Measurements from ENCODE around the gene IL1RL2. TPM values are rescaled to one million over a fixed set of nuclear protein-coding genes. Genes with fewer than 3 reads are reported as not detected.

Gene IL1RL2
- total and polyA plus RNA-seq, 2 of the 4 experiments (the other 2 are of a cell fraction): 0.09 to 0.36 TPM

GRCh38 chr2:102245266-102246151 is 58.7 kb downstream of the IL1RL2 start:
- H3K79me1 ChIP-seq (ENCODE audit: low read depth in 1 of 2, low read length in 2 of 2): no peaks in the 10 kb centered on the region
- intact Hi-C loops (cut with micrococcal nuclease) (no loop called here), in situ Hi-C loops (cut with MboI; ENCODE audit: low sequenced_read_pairs) (loop anchor here (10.0 kb wide), 1 partner anchor 361 kb away; no protein-coding TSS in a partner anchor), dilution Hi-C loops (cut with HindIII; ENCODE audit: low sequenced_read_pairs, unreplicated experiment) (no loop called here)
- H4K91ac ChIP-seq (ENCODE audit: insufficient read depth, low read depth, low read length): no peak overlapping the region
- CTCF ChIA-PET: no interaction called here
- H3K9ac ChIP-seq (ENCODE audit: low read depth, low read length): no peak overlapping the region
- H3K27ac ChIP-seq (ENCODE audit: insufficient read depth, low read length): no peak overlapping the region
- 90% methylated on average over 12 of the region's 27 CpGs; no CpG with 5 or more reads in 1 of the 2 experiments for WGBS, 2 experiments (ENCODE audit: extremely low coverage in 2 of 2, insufficient read length in 1 of 2)
- H3K4me3 ChIP-seq (ENCODE audit: insufficient read depth, low read depth, low read length): no peak overlapping the region
- no peaks in the 10 kb centered on the region for H4K20me1 ChIP-seq (ENCODE audit: insufficient read depth, low read length)
- H4K5ac ChIP-seq (ENCODE audit: low read depth, low read length): no peak overlapping the region
- no peak overlapping the region for H3K14ac ChIP-seq (replicated peaks; ENCODE audit: low read depth, low read length)
- POLR2A ChIA-PET (ENCODE audit: unreplicated experiment): no interaction called here
- peaks cover 4% of the 10 kb centered on the region; the same call in 1 of the 2 replicates for H3K27me3 ChIP-seq (ENCODE audit: control insufficient read depth, insufficient read depth, low read length)
- peaks cover under 1% of the 10 kb centered on the region; the same call in 1 of the 2 replicates for H3K4me1 ChIP-seq (ENCODE audit: control insufficient read depth, insufficient read depth, low read length)
- H2BK20ac ChIP-seq (ENCODE audit: low read depth, low read length): no peak overlapping the region
- H2AFZ ChIP-seq (replicated peaks; ENCODE audit: low read length, poor library complexity): peak overlapping the region; percentile 17
- H3K4me2 ChIP-seq (ENCODE audit: low read depth, low read length): no peak overlapping the region
- no peaks in the 10 kb centered on the region for H3K36me3 ChIP-seq (ENCODE audit: control insufficient read depth, insufficient read depth, low read length)
- H3K56ac ChIP-seq (ENCODE audit: extremely low read depth, insufficient read depth, low read length): no peak overlapping the region
- 0 out of 2 replicates have a peak overlapping the region, but pooled peaks have one; percentile 20 for H3K23ac ChIP-seq (ENCODE audit: low read depth, low read length)
- peak; percentile 18 for DNase-seq
- TF ChIP-seq CHD1 (IDR thresholded peaks at IDR 0.05; ENCODE audit: low read depth, low read length): no peak
- peak; percentile 39 for TF ChIP-seq RAD21 (IDR thresholded peaks at IDR 0.05; ENCODE audit: low read length)
- peak; percentile 31; the same call in 1 of the 2 replicates for TF ChIP-seq CTCF (conservative IDR thresholded peaks at IDR 0.05; ENCODE audit: low read depth, low read length)
- TF ChIP-seq POLR2A (IDR thresholded peaks at IDR 0.05; ENCODE audit: low read depth, low read length): no peak
- peak; percentile 43; the same call in 1 of the 2 replicates for TF ChIP-seq SMC3 (IDR thresholded peaks at IDR 0.05; ENCODE audit: low read depth, low read length)
- TF ChIP-seq BHLHE40 (IDR thresholded peaks at IDR 0.05; ENCODE audit: low read depth, low read length): no peak
- BruUV-seq (replicated peaks): no TSS peak
- H2BK5ac ChIP-seq (ENCODE audit: low read depth, low read length, poor library complexity, severe bottlenecking): no peak overlapping the region
- no peak overlapping the region for H3K4ac ChIP-seq (ENCODE audit: low read depth, low read length)
- no peaks in the 10 kb centered on the region; the same call in 1 of the 2 replicates for H3K9me1 ChIP-seq (ENCODE audit: insufficient read depth, low read length)
- no peak for ATAC-seq (ENCODE audit: low read depth)
- no peak overlapping the region for H2BK15ac ChIP-seq (ENCODE audit: low read depth, low read length)
- no peak overlapping the region for H4K8ac ChIP-seq (ENCODE audit: low read depth in 2 of 2, low read length in 2 of 2)
- no peak overlapping the region for H2BK120ac ChIP-seq (ENCODE audit: low read depth, low read length)
- no peak overlapping the region for H2AK5ac ChIP-seq (ENCODE audit: low read depth, low read length)
- H3K9me3 ChIP-seq (ENCODE audit: control insufficient read depth, insufficient read depth, low read length): no peaks in the 10 kb centered on the region
- H2AK9ac ChIP-seq (replicated peaks; ENCODE audit: low read depth, low read length, poor library complexity): no peak overlapping the region
- H3K18ac ChIP-seq (ENCODE audit: low read depth, low read length): no peak overlapping the region

All from IMR-90 (cell line).